ENCODE results near the gene GCN1.

GCN1 gene

DNA sequence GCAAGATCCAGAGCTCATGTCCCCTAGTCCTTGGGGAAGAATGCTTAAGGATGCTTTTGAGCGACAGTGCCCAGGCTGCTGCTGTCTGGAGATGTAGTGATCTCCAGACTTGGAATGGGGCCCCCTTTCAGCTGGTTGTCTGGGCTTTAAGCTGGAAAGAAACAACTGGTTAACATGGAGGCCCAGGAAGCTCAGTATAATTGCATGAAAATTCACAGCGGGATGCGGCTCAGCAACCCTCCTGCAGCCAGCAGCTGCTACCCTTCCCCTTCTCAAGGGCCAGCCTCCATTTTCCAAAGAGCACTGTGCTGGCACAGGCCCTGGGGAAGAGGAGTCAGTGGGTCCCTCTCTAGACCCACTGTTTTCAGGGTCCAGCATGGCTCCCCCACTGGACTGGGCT is 104.3 kb downstream of the GCN1 start:
- no peak for DNase-seq

DNA sequence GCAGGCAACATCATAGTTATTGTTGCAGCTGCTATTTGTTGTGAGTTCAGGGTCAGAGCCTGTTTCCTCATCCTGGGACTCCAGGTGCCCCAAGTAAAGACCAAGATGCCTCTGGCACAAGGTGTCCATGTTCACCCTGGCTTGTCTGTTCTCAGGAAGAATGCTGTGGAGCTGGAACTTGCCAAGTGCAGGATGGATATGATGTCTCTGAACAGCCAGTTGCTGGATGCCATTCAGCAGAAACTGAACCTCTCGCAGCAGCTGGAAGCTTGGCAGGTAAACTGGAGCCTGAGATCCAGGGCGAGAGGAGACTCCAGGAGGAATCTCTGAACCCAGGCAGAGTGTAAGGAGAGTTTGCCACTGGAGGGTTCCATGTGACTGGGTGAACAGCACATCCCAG is 104.7 kb downstream of the GCN1 start:
- DNase-seq: no peak

DNA sequence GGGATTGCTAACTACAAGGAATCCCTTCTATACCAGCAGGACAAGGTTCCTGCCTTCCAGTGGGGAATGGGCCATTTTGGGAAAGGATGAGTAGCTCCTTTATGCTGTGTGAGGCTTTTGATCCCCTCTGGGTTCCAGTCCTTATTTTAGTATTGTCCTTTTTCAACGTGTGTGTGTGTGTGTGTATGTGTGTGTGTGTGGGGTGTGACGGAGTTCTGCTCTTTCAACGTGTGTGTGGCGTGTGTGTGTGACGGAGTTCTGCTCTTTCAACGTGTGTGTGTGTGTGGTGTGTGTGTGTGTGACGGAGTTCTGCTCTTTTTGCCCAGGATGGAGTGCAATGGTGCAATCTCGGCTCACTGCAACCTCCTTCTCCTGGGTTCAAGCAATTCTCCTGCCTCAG is 105.4 kb downstream of the GCN1 start:
- no peak for DNase-seq

DNA sequence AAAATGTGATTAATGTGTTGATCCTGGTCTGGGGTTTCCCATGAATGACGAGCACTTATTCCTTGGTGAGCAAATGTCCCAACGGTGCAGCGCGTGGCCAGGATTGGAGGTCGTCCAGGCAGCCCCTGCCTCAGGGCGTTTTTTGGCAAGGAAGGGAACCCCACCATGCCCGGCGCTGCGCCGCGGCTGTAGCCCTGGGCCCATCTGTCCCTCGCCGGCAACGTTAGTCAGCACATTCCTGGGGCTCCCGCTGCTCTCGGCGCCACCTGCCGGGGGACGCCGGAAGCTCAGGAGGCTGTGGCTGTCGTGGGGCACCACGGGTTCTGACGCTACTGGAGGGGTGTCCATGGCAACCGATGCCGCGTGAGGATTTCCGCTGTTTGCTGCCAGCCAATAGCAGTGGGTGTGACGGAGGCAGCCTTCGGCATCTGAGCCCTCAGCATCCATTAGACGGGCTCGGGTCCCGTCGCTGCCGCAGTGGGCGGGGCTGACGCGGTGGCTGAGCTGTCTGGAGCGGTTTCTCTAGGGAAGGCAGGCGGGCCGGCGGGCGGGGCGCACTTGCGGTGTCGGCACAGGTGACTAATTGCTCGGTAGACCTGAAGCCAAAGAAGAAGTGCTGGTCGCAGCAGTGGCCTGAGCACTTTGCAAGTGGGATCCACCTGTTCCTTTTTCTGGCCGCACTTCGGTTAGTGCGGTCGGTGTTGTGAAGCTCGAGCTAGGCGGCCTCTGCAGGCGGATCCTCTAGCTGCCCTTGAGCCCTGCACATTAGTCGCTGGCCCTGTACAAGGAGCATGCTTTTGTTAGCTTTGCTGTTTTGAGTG is 107.5 kb downstream of the GCN1 start:
- DNase-seq: peak; percentile 98

DNA sequence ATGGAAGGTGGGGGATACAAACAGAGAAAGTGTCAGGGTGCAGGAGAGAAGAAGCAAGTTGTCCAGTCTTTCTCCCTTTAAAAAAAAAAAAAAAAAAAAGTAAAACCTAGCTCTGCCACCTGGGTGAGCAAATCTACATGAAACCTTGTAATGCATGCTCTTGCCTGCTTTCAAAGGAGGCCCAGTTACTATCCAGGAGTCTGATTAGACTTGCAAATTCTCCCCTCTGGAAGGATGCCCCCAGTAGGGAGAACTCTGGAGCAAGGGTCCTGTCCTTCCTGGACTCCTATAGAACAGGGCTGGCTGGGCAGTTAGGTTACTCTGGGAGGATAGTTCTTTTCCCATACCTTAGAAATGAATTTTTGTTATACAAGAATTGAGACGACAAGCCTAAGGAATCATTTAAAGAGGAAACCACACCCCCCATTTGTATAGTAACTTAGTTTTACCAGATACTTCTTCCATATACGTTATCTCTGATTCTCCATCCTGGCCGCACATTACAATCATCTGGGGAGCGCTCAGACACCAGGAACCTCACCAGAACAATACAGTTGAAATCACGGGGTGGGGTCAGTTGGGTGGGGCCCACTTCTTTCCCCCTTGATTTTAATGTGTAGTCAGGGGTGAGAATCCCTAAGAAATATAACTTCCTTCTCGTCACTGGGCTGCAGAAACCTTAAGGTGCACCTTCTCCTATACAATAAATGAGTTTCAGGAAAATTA is 108.4 kb downstream of the GCN1 start:
- no peak for DNase-seq

DNA sequence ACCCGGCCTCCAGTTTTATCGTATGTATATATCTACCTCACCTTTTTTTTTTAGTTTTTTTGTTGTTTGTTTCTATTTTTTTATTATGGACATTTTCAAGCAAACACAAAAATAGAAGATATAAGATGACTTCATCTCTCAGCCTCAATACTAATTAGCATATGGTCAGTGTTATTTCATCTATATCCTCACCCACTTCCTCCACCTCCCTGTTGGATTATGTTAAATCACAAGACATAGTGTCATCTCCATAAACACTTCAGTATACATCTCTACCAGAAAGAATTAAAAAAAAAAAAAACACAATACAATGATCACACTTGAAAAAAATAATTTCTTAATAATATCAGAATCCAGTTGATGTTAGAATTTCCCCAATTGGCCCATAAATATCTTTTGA is 112.9 kb downstream of the GCN1 start:
- no peak for DNase-seq

DNA sequence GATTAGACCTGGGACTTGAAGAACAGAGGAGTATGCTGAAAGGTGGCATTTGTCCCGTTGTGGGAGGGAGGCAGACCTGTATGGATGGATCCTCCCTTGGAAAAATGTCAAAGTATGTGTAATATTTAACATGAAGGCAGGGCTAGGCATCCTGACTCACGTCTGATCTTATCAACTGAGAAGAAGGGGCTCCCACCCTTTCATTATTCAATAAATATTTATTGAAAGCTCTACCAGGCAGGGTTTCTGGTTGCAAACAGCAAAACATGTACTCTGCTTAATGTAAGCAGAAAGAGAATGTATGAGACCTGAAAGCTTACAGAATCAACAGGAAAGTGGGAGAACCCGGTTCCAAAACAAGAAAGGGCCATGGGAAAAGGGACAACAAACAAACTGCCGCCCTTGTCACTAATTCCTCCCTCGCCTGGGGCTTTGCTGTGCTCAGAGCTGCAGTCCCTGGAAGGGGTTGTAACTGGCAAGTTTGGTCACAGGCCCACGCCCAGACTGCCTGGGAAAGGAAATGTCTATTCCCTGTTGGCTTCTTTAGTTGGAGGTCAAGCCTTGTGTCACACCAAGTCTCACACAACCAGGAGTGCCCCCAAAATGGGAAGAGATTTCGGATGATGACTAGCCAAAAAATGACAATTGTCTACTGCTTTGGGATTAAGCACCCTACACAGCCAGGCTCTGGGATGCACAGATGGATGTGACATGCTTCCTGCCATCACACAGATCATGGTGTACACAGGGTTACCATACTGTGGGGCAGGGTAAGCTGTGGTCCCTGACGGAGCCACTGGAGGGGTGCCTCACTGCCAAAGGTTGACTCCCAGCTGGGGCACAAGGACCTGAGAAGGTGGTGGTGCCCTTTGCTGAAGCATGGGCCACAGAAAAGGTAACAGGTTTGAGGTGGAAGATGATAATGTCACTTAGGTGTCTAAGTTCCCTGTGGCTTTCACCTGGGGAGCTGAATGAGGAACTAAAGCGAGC is 114.8 kb downstream of the GCN1 start:
- DNase-seq: no peak

DNA sequence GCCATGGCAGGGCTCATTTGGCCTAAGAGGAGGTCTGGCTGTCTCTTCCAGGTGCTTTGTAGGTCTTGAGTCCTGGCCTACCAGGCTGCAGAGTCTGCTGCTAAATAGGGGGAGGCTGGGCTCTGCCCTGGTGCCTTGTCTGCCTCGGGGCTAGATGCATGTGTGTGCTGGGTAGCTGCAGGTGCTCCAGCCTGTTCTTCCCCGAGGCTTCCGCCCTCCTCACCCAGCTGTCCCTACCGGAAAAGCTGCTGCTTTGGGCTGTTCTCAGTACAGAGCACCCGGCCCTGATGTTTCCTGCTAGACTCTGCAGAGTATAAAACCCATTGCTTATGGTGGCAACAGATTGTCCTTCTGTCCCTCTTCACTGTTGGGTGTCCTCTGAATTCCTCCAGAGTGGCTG is 115.6 kb downstream of the GCN1 start:
- DNase-seq: no peak

DNA sequence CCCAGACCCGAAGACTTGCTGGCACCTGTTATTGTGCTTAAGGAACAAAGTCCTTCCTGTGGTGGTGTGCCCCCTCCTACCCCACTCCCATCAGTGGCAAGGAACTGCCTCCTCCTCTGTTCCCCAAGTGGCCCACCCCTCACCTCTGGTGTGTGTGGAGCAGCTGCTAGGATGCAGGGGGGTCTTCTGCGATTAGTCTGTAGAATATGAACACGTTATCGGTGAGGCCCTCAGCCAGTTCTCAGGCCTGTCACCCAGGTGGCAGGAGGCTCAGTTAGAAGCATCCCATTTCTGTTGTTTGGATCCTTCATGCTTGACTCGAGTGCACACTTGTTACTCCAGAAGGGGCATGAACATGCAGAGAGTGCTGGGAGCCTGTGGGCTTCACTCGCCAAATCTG is 117.3 kb downstream of the GCN1 start:
- DNase-seq: no peak
